GM06990 (cell line): Measurements from ENCODE around the gene DND1.
A peak's percentile ranks its signal among the peaks of the same experiment; 100 is the strongest.
"Not testable (repeated sequence)": the region's sequence is repeated elsewhere in the genome, so short reads cannot be mapped to it uniquely, and the experiment has no call there.

Experiments used
- DNase-seq: peaks from one replicate; pipeline ENCODE4 v3.0.0-alpha.2; 2011; ENCODE audit not compliant: insufficient read length; ENCODE audit errors: extremely low read depth
- H3K27me3 ChIP-seq: replicated peaks from 2 replicates; pipeline ENCODE4 v1.6.0; 2011; ENCODE audit warnings: low read length; ENCODE audit not compliant: control insufficient read depth, insufficient read depth
- H3K36me3 ChIP-seq: 2 replicates; pipeline ENCODE4 v1.5.1; 2011; ENCODE audit warnings: low read length; ENCODE audit not compliant: control insufficient read depth, insufficient read depth
- H3K4me3 ChIP-seq: replicated peaks from 2 replicates; pipeline ENCODE4 v1.5.1; 2011; ENCODE audit warnings: low read depth, mild to moderate bottlenecking, control low read depth, low read length
- CTCF ChIP-seq: IDR thresholded peaks from 2 replicates; pipeline ENCODE4 v1.5.1; 2011; ENCODE audit warnings: low read length, control low read depth, mild to moderate bottlenecking, inconsistent platforms; ENCODE audit not compliant: insufficient read depth, poor library complexity, severe bottlenecking

Gene DND1

GRCh38 chr5:140664030-140664358 is 9.4 kb downstream of the DND1 start:
- peak overlapping the region; percentile 79 for H3K4me3 ChIP-seq
- peaks cover 28% of the 10 kb centered on the region for H3K36me3 ChIP-seq
- no peak for DNase-seq
- no peak for TF ChIP-seq CTCF
- no peaks in the 10 kb centered on the region for H3K27me3 ChIP-seq

- H3K36me3 ChIP-seq, result peaks cover 33% of the 10 kb centered on the region
Measured at GRCh38 chr5:140660371-140660770, 13.0 kb downstream of the DND1 start.

GRCh38 chr5:140658870-140659269 is 14.5 kb downstream of the DND1 start:
- Histone ChIP-seq H3K4me3 (no peak overlapping the region), H3K27me3 (no peaks in the 10 kb centered on the region), H3K36me3 (peaks cover 36% of the 10 kb centered on the region)
- no peak for TF ChIP-seq CTCF
- DNase-seq, result no peak

More at GRCh38 chr5:140660371-140660770, 13.0 kb downstream of the DND1 start:
- DNase-seq, H3K4me3 ChIP-seq, H3K27me3 ChIP-seq: not testable (repeated sequence)

GRCh38 chr5:140647042-140647419 is 26.3 kb downstream of the DND1 start:
- no peak for TF ChIP-seq CTCF
- Histone ChIP-seq H3K36me3 (peaks cover 13% of the 10 kb centered on the region), H3K4me3 (peak overlapping the region; percentile 96), H3K27me3 (no peaks in the 10 kb centered on the region)
- DNase-seq, result no peak

- no peak for DNase-seq
- no peak overlapping the region for H3K4me3 ChIP-seq
- TF ChIP-seq CTCF, result no peak
- peaks cover 15% of the 10 kb centered on the region for H3K36me3 ChIP-seq
- no peaks in the 10 kb centered on the region for H3K27me3 ChIP-seq
Measured at GRCh38 chr5:140642718-140643117, 30.7 kb downstream of the DND1 start.

- no peak overlapping the region for H3K4me3 ChIP-seq
- no peak for DNase-seq
- H3K36me3 ChIP-seq, result peaks cover 15% of the 10 kb centered on the region
- no peaks in the 10 kb centered on the region for H3K27me3 ChIP-seq
- no peak for TF ChIP-seq CTCF
Measured at GRCh38 chr5:140641716-140642115, 31.7 kb downstream of the DND1 start.
